HL-60 (cell line): ENCODE measurements around the gene PRODH2.
"Not testable (repeated sequence)": the region's sequence is repeated elsewhere in the genome, so short reads cannot be mapped to it uniquely, and the experiment has no call there.

Experiments used
- DNase-seq, 2 experiments: peaks; one replicate each; pipeline ENCODE4 v3.0.0-alpha.2; 2010 to 2020; ENCODE audit warnings: low read depth in 1 of 2, low spot score in 1 of 2
- H3K27ac ChIP-seq: fragments of 250-450 bp; sonication (Bioruptor Pico); replicated peaks from 2 replicates; pipeline ENCODE4 v1.5.1; 2020; ENCODE audit warnings: mild to moderate bottlenecking, moderate library complexity
- H3K27me3 ChIP-seq: fragments of 250-450 bp; sonication (Bioruptor Pico); 2 replicates; pipeline ENCODE4 v1.5.1; 2021; ENCODE audit warnings: mild to moderate bottlenecking, moderate library complexity; ENCODE audit not compliant: insufficient read depth, poor library complexity, severe bottlenecking
- H3K4me3 ChIP-seq: replicated peaks from 2 replicates; pipeline ENCODE4 v1.5.1; 2011; ENCODE audit warnings: mild to moderate bottlenecking, control low read depth, low read length; ENCODE audit not compliant: insufficient read depth
- GABPA ChIP-seq: IDR thresholded peaks from 2 replicates; pipeline ENCODE4 v1.6.1; 2012; ENCODE audit warnings: low read depth
- POLR2AphosphoS5 ChIP-seq: IDR thresholded peaks from 2 replicates; pipeline ENCODE4 v1.6.1; 2012; ENCODE audit warnings: low read depth
- SPI1 ChIP-seq: IDR thresholded peaks from 2 replicates; pipeline ENCODE4 v1.6.1; 2012; ENCODE audit warnings: low read depth, mild to moderate bottlenecking, borderline replicate concordance
- TF ChIP-seq, protein P1 (sequence below): IDR thresholded peaks from 2 replicates; pipeline ENCODE4 v1.6.1; 2012; ENCODE audit warnings: low read depth; ENCODE audit not compliant: insufficient replicate concordance
- TF ChIP-seq, protein P2 (sequence below): IDR thresholded peaks from one replicate; pipeline ENCODE4 v1.5.1; 2011; ENCODE audit warnings: low read length, control low read depth, inconsistent platforms; ENCODE audit not compliant: insufficient read depth

The PRODH2 gene

DNA sequence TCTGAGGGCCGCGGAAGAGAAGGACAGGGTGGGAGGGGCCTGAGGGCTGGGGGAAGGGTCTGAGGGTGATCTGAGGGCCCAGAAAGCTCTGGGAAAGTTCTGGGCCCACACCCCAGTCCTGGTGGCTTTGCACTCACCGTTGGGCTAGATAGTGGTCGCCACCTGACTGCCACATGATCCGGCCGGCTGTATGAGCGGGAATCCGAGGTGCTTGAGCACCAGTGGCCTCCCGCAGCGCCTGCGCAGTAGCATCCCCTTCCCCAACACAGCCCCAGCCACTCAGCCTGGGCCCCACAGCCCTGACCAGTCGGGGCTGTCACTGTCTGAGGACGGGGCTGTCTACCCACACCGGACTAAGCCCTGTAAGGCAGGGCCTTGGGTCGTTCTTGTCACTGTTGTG lies 15.0 kb downstream of the PRODH2 start:
- no peak for DNase-seq
- TF ChIP-seq, protein P1, sequence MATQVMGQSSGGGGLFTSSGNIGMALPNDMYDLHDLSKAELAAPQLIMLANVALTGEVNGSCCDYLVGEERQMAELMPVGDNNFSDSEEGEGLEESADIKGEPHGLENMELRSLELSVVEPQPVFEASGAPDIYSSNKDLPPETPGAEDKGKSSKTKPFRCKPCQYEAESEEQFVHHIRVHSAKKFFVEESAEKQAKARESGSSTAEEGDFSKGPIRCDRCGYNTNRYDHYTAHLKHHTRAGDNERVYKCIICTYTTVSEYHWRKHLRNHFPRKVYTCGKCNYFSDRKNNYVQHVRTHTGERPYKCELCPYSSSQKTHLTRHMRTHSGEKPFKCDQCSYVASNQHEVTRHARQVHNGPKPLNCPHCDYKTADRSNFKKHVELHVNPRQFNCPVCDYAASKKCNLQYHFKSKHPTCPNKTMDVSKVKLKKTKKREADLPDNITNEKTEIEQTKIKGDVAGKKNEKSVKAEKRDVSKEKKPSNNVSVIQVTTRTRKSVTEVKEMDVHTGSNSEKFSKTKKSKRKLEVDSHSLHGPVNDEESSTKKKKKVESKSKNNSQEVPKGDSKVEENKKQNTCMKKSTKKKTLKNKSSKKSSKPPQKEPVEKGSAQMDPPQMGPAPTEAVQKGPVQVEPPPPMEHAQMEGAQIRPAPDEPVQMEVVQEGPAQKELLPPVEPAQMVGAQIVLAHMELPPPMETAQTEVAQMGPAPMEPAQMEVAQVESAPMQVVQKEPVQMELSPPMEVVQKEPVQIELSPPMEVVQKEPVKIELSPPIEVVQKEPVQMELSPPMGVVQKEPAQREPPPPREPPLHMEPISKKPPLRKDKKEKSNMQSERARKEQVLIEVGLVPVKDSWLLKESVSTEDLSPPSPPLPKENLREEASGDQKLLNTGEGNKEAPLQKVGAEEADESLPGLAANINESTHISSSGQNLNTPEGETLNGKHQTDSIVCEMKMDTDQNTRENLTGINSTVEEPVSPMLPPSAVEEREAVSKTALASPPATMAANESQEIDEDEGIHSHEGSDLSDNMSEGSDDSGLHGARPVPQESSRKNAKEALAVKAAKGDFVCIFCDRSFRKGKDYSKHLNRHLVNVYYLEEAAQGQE, result no peak
- TF ChIP-seq POLR2AphosphoS5 (no peak), GABPA (no peak)
- Histone ChIP-seq H3K27me3 (peaks cover 8% of the 10 kb centered on the region), H3K27ac (no peak overlapping the region), H3K4me3 (no peak overlapping the region)

DNA sequence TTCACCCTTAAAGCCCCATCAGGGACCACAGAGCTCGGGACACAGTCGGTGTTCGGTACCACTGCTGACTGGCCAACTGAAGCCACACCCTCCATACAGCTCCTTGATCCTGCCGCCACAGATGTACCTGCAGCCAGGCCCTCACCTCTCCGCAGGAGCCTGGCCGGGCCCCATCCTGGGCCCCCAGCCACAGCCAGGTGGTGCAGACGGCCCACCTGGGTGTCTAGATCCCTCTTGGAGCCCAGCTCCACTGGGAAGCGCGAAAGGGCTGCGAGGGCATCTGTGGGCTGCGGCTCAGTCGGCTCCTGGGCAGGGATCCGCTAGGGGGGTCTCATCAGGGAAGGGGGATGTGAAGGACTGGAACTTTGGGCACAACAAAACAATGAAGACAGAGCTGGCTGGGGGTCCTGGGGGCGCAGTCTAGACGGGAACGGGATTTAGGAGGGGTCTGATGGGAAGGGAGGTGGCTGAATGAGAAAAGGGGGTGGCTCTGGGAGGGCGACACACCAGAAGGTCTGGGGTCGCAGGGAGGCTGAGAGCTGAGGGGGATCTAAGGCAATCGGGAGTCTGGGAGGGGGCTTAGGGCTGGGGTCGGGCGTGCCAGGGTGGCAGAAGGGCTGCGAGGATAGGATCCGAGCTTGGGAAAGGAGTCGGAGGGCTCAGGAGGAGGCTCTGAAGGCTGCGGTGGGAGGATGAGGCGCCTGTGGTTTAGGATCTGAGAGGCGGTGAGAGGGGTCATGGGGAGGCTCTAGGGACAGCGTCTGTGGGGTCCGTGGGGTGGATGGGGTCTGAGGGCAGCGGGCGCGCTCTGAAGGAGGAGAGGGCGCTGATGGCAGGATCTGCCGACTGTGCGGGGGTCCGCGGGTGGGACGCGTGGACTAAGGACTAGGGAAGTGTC lies 15.8 kb downstream of the PRODH2 start:
- H3K4me3 ChIP-seq, result no peak overlapping the region
- DNase-seq, result no peak
- H3K27me3 ChIP-seq, result peaks cover 8% of the 10 kb centered on the region
- TF ChIP-seq, protein P1, result no peak
- TF ChIP-seq, protein P2, sequence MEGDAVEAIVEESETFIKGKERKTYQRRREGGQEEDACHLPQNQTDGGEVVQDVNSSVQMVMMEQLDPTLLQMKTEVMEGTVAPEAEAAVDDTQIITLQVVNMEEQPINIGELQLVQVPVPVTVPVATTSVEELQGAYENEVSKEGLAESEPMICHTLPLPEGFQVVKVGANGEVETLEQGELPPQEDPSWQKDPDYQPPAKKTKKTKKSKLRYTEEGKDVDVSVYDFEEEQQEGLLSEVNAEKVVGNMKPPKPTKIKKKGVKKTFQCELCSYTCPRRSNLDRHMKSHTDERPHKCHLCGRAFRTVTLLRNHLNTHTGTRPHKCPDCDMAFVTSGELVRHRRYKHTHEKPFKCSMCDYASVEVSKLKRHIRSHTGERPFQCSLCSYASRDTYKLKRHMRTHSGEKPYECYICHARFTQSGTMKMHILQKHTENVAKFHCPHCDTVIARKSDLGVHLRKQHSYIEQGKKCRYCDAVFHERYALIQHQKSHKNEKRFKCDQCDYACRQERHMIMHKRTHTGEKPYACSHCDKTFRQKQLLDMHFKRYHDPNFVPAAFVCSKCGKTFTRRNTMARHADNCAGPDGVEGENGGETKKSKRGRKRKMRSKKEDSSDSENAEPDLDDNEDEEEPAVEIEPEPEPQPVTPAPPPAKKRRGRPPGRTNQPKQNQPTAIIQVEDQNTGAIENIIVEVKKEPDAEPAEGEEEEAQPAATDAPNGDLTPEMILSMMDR, result no peak
- TF ChIP-seq SPI1, result no peak
- no peak for TF ChIP-seq GABPA
- TF ChIP-seq POLR2AphosphoS5, result no peak
- no peak overlapping the region for H3K27ac ChIP-seq

DNA sequence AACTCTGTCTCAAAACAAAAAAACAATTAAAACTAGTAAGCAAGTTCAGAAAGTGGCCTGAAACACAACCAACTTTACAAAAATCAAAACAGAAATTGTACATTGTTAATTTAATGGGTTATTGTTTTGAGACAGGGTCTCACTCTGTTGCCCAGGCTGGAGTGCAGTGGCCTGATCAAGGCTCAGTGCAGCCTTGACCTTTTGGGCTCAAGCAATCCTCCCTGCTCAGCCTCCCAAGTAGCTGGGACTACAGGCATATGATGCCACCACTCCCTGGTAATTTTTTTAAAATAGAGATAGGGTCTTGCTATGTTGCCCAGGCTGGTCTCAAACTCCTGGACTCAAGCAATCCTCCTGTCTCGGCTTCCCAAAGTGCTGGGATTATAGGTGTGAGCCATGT lies 17.1 kb downstream of the PRODH2 start:
- H3K4me3 ChIP-seq, DNase-seq, H3K27ac ChIP-seq, H3K27me3 ChIP-seq: not testable (repeated sequence)

DNA sequence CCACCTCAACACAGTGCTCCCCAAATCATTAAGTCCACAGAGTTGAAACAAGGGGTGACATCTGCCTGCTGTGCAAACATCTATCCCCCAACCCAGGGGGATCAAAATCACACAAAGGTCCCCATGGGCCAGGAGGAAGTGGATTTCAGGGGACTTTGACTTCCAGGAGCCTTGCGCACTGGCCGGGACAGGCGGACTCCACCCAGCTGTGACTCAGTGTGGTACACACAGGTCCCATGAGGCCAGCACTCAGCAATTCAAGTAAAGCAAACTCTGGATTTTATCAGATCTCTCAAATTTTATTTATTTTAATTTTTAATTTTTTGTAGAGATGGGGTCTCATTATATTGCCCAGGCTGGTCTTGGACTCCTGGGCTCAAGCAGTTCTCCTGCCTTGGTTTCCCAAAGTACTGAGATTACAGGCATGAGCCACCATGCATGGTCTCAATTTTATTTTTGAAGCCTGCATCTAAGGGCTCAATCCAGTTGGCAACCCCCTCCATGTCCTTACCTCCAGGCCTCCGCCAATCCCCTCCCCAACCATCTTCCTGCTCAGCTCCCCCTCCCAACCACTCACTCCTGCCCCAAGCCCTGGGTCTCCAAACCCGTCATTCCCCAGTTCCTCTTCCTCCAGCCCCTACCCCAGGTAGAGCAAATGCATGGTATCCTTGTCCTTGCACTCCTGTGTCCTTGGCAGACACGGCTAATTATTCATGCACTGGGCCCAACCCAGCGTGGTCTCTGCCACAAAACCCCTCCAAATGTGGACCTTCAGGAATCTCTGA lies 19.1 kb downstream of the PRODH2 start:
- Histone ChIP-seq H3K27me3 (peaks cover 8% of the 10 kb centered on the region), H3K27ac (no peak overlapping the region), H3K4me3 (no peak overlapping the region)
- TF ChIP-seq, protein P2, result no peak
- TF ChIP-seq POLR2AphosphoS5 (no peak), SPI1 (no peak), GABPA (no peak)
- TF ChIP-seq, protein P1, result no peak
- DNase-seq, result no peak
